Ishikawa (cell line): ENCODE results near the gene VAMP5.

Source experiments
- CREB1 ChIP-seq: IDR thresholded peaks from 2 replicates; pipeline ENCODE4 v1.6.1; 2012; ENCODE audit warnings: low read depth
- EP300 ChIP-seq: IDR thresholded peaks from 2 replicates; pipeline ENCODE4 v1.6.1; 2012; ENCODE audit warnings: borderline replicate concordance
- RAD21 ChIP-seq: IDR thresholded peaks from 2 replicates; pipeline ENCODE4 v1.6.1; 2012; ENCODE audit warnings: low read depth
- TAF1 ChIP-seq: IDR thresholded peaks from 2 replicates; pipeline ENCODE4 v1.6.1; 2012; ENCODE audit warnings: low read depth, mild to moderate bottlenecking
- USF1 ChIP-seq: IDR thresholded peaks from 2 replicates; pipeline ENCODE4 v1.6.1; 2012

GRCh38 chr2:85578243-85579180, 5.7 kb upstream of the VAMP5 start:
- TF ChIP-seq USF1 (no peak), TAF1 (no peak), EP300 (no peak), RAD21 (no peak), CREB1 (no peak)
